ENCODE measurements around the gene FHAD1.

The FHAD1 gene

GRCh38 chr1:15233689-15234088, 13.3 kb upstream of the FHAD1 start:
- no peak overlapping the region for H3K4me3 ChIP-seq (ENCODE audit: low read depth, low read length)
- no peak for TF ChIP-seq CTCF (IDR thresholded peaks at IDR 0.05; ENCODE audit: low read depth, low read length, missing control alignments)
- DNase-seq (ENCODE audit: low read depth), result no peak
- in situ Hi-C loops (cut with HindIII; ENCODE audit: low sequenced_read_pairs), result no loop called here

- no peak for DNase-seq (ENCODE audit: low read depth)
- in situ Hi-C loops (cut with HindIII; ENCODE audit: low sequenced_read_pairs), result no loop called here
- no peak overlapping the region for H3K4me3 ChIP-seq (ENCODE audit: low read depth, low read length)
Measured at GRCh38 chr1:15236321-15236721, 10.7 kb upstream of the FHAD1 start.

DNA sequence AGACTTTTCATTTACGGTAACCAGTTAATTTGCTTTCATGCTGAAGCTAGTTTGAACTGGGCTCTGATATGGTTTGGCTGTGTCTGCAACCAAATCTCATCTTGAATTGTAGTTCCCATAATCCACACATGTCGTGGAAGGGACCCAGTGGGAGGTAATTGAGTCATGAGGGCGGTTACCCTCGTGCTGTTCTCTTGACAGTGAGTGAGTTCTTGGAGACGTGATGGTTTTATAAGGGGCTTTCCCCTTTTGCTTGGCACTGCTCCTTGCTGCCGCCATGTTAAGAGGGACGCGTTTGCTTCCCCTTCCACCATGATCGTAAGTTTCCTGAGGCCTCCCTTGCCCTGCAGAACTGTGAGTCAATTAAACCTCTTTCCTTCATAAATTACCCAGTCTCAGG, 10.3 kb upstream of the FHAD1 start:
- no peak overlapping the region for H3K4me3 ChIP-seq (ENCODE audit: low read depth, low read length)
- TF ChIP-seq CTCF (IDR thresholded peaks at IDR 0.05; ENCODE audit: low read depth, low read length, missing control alignments), result no peak
- DNase-seq (ENCODE audit: low read depth), result no peak
- in situ Hi-C loops (cut with HindIII; ENCODE audit: low sequenced_read_pairs), result no loop called here

More at GRCh38 chr1:15236321-15236721, 10.7 kb upstream of the FHAD1 start:
- TF ChIP-seq CTCF (IDR thresholded peaks at IDR 0.05; ENCODE audit: low read depth, low read length, missing control alignments), result no peak

GRCh38 chr1:15238789-15239188, 8.2 kb upstream of the FHAD1 start:
- no peak for TF ChIP-seq CTCF (IDR thresholded peaks at IDR 0.05; ENCODE audit: low read depth, low read length, missing control alignments)
- in situ Hi-C loops (cut with HindIII; ENCODE audit: low sequenced_read_pairs), result no loop called here

GRCh38 chr1:15242766-15243165, 4.3 kb upstream of the FHAD1 start:
- no peak overlapping the region for H3K4me3 ChIP-seq (ENCODE audit: low read depth, low read length)
- no peak for DNase-seq (ENCODE audit: low read depth)
- in situ Hi-C loops (cut with HindIII; ENCODE audit: low sequenced_read_pairs), result no loop called here
- TF ChIP-seq CTCF (IDR thresholded peaks at IDR 0.05; ENCODE audit: low read depth, low read length, missing control alignments), result no peak

More at GRCh38 chr1:15238789-15239188, 8.2 kb upstream of the FHAD1 start:
- no peak for DNase-seq (ENCODE audit: low read depth)
- no peak overlapping the region for H3K4me3 ChIP-seq (ENCODE audit: low read depth, low read length)

GRCh38 chr1:15243275-15244043, 3.6 kb upstream of the FHAD1 start:
- in situ Hi-C loops (cut with HindIII; ENCODE audit: low sequenced_read_pairs), result no loop called here
- no peak for DNase-seq (ENCODE audit: low read depth)
- TF ChIP-seq CTCF (IDR thresholded peaks at IDR 0.05; ENCODE audit: low read depth, low read length, missing control alignments), result no peak
- no peak overlapping the region for H3K4me3 ChIP-seq (ENCODE audit: low read depth, low read length)
